Tibial artery (tissue), 4 donors: ENCODE measurements around the gene STARD3.

Source experiments
- DNase-seq, 2 donors: peaks; one replicate each; pipeline ENCODE4 v3.0.0-alpha.2; 2019
- H3K27ac ChIP-seq, 2 donors: fragments of 200-600 bp; sonication (generic) in 1 of 2; 1 replicate in 1 of 2; 2 replicates in 1 of 2; pipeline ENCODE4 v1.5.1; 2018 to 2019; ENCODE audit warnings: mild to moderate bottlenecking in 1 of 2
- H3K27me3 ChIP-seq, 2 donors: fragments of 200-600 bp; sonication (generic) in 1 of 2; one replicate each; pipeline versions ENCODE4 v1.5.1 to v1.6.0; 2016 to 2019
- H3K36me3 ChIP-seq, 3 donors: fragments of 200-600 bp; sonication (generic) in 2 of 3; one replicate each; pipeline ENCODE4 v1.5.1; 2016 to 2019; ENCODE audit warnings: mild to moderate bottlenecking in 2 of 3
- H3K4me1 ChIP-seq, 4 donors: fragments of 200-600 bp; sonication (generic) in 2 of 4; 1 replicate in 3 of 4; 2 replicates in 1 of 4; pipeline ENCODE4 v1.5.1; 2016 to 2019
- H3K4me3 ChIP-seq, 2 donors: fragments of 200-600 bp; sonication (generic) in 1 of 2; 1 replicate in 1 of 2; 2 replicates in 1 of 2; pipeline ENCODE4 v1.5.1; 2018 to 2019; ENCODE audit warnings: mild to moderate bottlenecking in 2 of 2
- H3K9me3 ChIP-seq, 3 donors: fragments of 200-600 bp; sonication (generic) in 1 of 3; one replicate each; pipeline ENCODE4 v1.5.1; 2016 to 2019
- intact Hi-C: fragments of 100-400 bp; cut with DNase I; formaldehyde crosslinking; loops from one replicate; pipeline ENCODE4 v1.15.0; 2023; ENCODE audit warnings: low total_unique reads
- TF ChIP-seq, protein P1 (sequence below), 2 experiments: fragments of 200-600 bp in 1 of 2; fragments of 450-650 bp in 1 of 2; IDR thresholded peaks; one replicate each; pipeline ENCODE4 v1.5.1; 2017 to 2019; ENCODE audit warnings: antibody characterized with exemption in 2 of 2, mild to moderate bottlenecking in 1 of 2, moderate library complexity in 1 of 2

Gene STARD3

DNA sequence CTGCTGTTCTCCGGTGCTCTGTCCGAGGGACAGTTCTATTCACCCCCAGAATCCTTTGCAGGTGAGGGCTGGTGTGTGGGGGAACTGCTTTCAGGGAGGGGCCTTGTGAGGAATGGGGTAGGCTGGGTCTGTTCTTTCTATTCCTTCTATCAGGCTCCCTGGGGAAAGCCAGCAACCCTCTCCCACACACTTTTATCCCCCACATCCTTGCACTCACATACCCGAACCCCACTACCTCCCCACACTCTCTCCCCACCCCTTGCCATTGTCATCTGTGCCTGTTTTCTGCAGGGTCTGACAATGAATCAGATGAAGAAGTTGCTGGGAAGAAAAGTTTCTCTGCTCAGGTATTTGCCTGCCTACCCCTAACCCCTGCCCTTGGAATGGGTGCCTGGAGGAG is 21.8 kb downstream of the STARD3 start:
- peaks cover 0 to 26% (median 17%) of the 10 kb centered on the region in 4 donors for H3K4me1 ChIP-seq
- TF ChIP-seq, protein P1, sequence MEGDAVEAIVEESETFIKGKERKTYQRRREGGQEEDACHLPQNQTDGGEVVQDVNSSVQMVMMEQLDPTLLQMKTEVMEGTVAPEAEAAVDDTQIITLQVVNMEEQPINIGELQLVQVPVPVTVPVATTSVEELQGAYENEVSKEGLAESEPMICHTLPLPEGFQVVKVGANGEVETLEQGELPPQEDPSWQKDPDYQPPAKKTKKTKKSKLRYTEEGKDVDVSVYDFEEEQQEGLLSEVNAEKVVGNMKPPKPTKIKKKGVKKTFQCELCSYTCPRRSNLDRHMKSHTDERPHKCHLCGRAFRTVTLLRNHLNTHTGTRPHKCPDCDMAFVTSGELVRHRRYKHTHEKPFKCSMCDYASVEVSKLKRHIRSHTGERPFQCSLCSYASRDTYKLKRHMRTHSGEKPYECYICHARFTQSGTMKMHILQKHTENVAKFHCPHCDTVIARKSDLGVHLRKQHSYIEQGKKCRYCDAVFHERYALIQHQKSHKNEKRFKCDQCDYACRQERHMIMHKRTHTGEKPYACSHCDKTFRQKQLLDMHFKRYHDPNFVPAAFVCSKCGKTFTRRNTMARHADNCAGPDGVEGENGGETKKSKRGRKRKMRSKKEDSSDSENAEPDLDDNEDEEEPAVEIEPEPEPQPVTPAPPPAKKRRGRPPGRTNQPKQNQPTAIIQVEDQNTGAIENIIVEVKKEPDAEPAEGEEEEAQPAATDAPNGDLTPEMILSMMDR (IDR thresholded peaks at IDR 0.05) = no peak
- H3K27ac ChIP-seq = no peak overlapping the region
- intact Hi-C loops = no loop called here
- H3K36me3 ChIP-seq = peaks cover 5 to 85% (median 43%) of the 10 kb centered on the region in 3 donors
- no peak for DNase-seq
- no peak overlapping the region for H3K4me3 ChIP-seq
- no peaks in the 10 kb centered on the region for H3K27me3 ChIP-seq
- no peaks in the 10 kb centered on the region for H3K9me3 ChIP-seq

DNA sequence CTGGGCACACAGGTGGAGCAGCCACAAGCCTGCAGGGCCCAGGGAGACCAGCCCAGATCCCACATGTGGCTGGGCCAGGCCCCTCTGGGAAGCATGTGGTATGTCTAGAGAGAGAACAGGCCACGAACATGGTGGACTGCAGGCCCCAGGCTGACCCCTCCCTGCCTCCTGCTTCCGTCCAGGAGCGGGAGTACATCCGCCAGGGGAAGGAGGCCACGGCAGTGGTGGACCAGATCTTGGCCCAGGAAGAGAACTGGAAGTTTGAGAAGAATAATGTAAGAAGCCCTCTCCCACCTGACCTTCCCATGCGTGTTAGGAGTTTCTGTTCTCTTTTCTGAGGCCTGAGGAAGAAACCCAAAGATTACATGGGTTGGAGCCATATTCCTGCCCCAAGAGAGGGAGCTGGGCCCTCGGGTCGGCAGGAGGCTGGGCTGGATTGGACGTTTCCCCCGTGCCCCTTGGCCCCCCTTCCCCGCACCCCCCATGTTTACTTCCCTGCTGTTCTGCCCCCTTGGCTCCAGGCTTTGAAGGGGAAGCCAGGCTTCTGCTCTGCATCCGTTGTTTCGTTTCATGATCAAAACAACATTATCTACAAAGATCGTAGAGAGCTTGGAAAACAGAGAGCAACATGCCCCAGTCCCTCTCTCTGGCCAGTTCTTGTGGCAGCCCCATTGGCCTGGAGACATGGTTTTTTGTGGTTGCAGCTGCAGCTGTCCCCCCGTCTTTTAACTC is 22.5 kb downstream of the STARD3 start:
- intact Hi-C loops = no loop called here
- Histone ChIP-seq H3K27ac (no peak overlapping the region), H3K9me3 (no peaks in the 10 kb centered on the region), H3K27me3 (no peaks in the 10 kb centered on the region), H3K36me3 (peaks cover 5 to 83% (median 43%) of the 10 kb centered on the region in 3 donors), H3K4me1 (peaks cover 0 to 33% (median 20%) of the 10 kb centered on the region in 4 donors), H3K4me3 (no peak overlapping the region)
- TF ChIP-seq, protein P1 (IDR thresholded peaks at IDR 0.05) = no peak
- no peak for DNase-seq

DNA sequence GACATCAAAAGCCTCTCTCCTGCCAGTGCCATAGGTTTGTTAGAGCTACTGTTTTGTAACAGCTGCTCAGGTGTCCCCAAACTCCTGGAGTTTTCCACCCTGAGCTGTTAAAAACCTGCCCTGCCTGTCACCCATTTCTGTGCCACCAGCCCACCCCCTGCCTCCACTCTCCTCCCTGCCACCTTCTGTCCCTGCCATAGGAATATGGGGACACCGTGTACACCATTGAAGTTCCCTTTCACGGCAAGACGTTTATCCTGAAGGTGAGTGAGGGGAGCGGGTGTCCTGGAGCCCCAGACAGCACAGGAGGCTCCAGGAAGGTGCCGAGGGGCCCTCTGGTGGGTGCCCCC is 23.0 kb downstream of the STARD3 start:
- Histone ChIP-seq H3K4me1 (peaks cover 0 to 39% (median 26%) of the 10 kb centered on the region in 4 donors), H3K36me3 (peaks cover 5 to 78% (median 43%) of the 10 kb centered on the region in 3 donors)
- TF ChIP-seq, protein P1 (IDR thresholded peaks at IDR 0.05) = no peak

DNA sequence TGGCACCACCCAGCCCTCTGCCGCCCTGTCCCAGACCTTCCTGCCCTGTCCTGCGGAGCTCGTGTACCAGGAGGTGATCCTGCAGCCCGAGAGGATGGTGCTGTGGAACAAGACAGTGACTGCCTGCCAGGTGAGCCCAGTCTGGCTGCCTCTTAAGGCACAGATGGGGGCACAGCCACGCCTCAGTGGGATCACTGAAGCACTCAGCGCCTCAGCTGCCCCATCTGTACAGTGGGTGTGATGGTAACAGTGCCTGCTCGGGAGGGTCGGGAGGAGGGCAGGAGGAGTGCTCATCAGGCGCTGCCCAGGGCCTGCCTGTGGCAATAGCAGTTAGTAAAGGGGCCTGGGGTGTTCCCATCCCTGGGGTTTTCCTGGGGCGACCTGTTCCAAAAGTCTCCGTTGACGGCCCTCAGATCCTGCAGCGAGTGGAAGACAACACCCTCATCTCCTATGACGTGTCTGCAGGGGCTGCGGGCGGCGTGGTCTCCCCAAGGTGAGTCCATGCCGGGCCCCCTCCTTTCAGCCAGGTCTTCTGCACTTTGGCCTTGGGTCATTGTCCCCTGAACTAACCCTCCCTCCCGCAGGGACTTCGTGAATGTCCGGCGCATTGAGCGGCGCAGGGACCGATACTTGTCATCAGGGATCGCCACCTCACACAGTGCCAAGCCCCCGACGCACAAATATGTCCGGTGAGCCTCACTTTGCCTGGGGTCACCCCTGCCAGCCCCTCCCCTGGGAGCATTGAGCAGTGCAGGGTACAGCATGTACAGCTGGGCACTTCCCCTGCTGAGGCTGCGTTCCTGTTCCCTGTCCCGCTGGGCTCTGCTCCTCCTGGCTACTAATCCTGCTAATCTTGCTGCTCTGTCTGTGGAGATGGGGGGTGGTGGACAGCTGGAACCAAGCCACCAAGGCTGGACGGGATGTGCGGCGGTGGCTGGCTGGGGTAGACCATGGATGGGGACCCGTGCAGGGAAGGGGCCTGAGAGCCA is 23.7 kb downstream of the STARD3 start:
- Histone ChIP-seq H3K4me1 (peaks cover 0 to 46% (median 33%) of the 10 kb centered on the region in 4 donors), H3K27ac (no peak overlapping the region), H3K27me3 (no peaks in the 10 kb centered on the region), H3K4me3 (no peak overlapping the region), H3K36me3 (peaks cover 5 to 74% (median 43%) of the 10 kb centered on the region in 3 donors), H3K9me3 (no peaks in the 10 kb centered on the region)
- no peak for DNase-seq
- TF ChIP-seq, protein P1 (IDR thresholded peaks at IDR 0.05) = no peak
- intact Hi-C loops = no loop called here

More for the DNA sequence above, 23.0 kb downstream of the STARD3 start:
- H3K27me3 ChIP-seq = no peaks in the 10 kb centered on the region
- DNase-seq = no peak
- no peaks in the 10 kb centered on the region for H3K9me3 ChIP-seq
- intact Hi-C loops = no loop called here
- H3K4me3 ChIP-seq = no peak overlapping the region
- H3K27ac ChIP-seq = no peak overlapping the region

DNA sequence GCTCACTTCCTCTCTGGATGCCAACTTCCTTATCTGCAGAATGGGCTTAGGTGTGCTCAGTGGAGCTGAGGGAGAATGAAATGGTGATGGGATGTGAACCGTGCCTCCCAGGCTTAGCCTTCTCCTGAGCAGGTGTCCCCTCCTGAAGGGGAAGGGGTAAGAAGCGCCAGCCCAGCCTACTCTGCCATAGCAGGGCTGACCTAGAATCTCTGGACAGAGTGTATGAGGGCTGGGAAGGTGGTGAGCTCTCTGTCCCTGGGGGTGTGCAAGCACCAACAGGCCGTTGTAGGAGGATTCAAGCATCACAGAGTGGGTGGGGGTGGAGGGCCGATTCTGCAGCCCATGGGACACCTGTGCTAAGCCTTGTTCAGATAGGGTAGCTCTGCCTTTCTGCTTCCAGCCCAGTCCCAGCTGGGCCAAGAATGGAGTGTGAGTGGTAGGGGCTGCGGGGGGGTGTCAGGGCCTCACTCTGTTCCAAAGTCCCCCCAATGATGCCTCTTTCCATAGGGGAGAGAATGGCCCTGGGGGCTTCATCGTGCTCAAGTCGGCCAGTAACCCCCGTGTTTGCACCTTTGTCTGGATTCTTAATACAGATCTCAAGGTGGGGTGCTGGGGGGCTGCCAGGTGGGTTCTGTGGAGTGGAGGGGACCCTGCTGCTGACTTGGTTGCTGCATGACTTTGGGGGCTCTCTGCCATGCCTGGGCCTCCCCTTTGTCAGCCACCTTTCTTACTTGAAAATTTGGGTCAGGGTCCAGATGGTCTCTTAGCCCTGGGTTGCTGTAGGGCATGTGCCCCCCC is 25.0 kb downstream of the STARD3 start:
- no peaks in the 10 kb centered on the region for H3K27me3 ChIP-seq
- intact Hi-C loops = no loop called here
- H3K4me1 ChIP-seq = peaks cover 0 to 58% (median 45%) of the 10 kb centered on the region in 4 donors
- DNase-seq = no peak
- no peaks in the 10 kb centered on the region for H3K9me3 ChIP-seq
- peaks cover 5 to 61% (median 36%) of the 10 kb centered on the region in 3 donors for H3K36me3 ChIP-seq
- H3K27ac ChIP-seq = no peak overlapping the region
- H3K4me3 ChIP-seq = no peak overlapping the region
- TF ChIP-seq, protein P1 (IDR thresholded peaks at IDR 0.05) = no peak
